ENCODE results near the gene ARHGEF19. TPM values are rescaled to one million over a fixed set of nuclear protein-coding genes. Genes with fewer than 3 reads are reported as not detected.

The ARHGEF19 gene
- 3.6 and 5.1 TPM in 2 replicates for total RNA-seq

DNA sequence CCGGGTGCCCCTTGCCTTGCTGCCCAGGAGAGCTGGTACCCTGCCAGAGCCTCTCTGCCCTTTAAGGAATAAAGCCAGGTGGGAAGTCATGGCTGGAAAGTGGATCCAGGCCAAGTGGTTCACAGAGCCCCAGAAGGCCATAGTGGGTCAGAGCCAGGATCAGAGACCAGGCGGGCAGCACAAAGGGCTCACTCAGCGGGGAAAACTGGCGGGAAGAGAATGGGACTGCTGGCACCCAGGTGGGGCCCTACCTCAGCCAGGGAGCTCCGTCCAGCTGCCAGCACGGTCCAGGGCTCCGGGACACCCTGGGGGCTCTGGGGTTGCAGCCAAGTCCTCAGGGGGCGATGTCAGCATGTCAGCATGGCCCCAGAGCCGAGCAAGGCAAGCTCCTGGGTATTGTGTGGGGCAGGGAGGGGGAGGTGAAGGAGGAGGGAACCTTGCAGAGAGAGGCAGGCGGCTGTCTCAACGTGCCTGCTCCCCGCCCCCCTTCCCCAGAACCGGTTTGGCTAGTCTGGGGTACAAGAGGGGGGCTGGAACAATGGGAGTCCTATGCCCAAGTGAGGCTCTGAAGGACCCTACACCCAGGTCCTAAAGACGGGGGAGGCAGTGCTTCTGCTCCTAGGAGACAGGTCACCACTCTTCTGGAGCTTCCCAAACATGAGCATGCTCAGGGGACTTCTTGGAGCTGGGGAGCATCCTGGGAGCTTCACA is at the start of gene ARHGEF19:
Gene ARHGEF19 (minus strand): TSS at position 402 of the 711 bp plus-strand sequence. CDS start 3,598 bp downstream, outside the sequence.

GRCh38 chr1:16236511-16237342 is 24.3 kb upstream of the ARHGEF19 start, which contains the start of gene CPLANE2:
CPLANE2 (minus strand) TSS chr1:16237183; CDS start chr1:16236742, 441 bp downstream.

DNA sequence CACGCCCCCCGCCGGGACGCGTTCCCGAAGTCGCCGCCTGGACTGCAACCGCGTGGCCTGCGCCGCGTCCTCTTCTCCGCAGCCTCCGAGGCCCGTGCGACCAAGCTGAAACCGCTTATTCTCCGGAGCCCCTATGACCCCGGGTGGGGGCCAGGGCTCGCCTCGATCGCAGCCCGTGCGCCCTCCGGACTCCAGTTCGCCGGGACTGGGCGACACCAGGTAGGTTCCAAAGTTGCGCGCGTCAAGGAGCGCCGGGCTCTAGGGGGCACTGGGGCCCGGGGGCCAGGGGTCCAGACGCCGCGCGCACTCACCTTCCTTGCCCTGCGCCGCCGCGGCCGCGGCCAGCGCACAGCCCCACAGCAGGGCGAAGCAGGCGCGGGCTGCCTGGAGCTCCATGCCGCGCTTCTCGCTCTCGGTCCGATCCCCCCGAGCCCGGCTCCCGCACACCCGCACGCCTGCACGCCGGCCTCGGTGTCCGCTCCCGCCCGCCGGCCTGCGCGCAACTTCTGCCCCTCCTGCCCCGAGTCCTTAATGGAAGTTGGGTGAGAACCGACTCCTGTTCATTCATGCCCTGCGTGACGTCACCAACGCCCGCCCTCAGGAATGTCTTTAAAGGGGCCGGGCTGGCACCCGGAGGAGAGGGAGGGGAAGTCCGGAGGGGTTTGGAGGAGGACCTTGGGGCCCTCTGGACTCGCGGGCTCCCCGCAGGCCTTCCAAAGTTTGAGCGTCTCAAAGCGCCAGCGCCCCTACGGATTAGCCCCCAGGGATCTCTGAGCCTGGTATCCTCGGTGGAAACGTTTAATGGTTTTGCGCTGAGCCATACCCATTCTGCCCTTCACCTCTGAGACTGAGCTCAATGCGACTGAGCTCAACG is 56.7 kb downstream of the ARHGEF19 start, which contains the start of gene EPHA2:
Gene EPHA2 (minus strand): TSS at position 533 of the 874 bp plus-strand sequence. CDS start 137 bp downstream, at position 396.

Other genes starting within 250 kb of the ARHGEF19 start
- 54.6 and 64.3 TPM in 2 replicates for gene ZBTB17, start 236.6 kb downstream of the ARHGEF19 start, total RNA-seq
- gene SRARP, start 208.4 kb downstream of the ARHGEF19 start, total RNA-seq = not detected in 2 replicates
- gene HSPB7, start 194.6 kb downstream of the ARHGEF19 start, total RNA-seq = 0.38 TPM in 1 of 2 replicates, not detected in the other
- gene CLCNKA, start 190.6 kb downstream of the ARHGEF19 start, total RNA-seq = not detected in 2 replicates
- not detected in 2 replicates for gene CLCNKB, start 168.9 kb downstream of the ARHGEF19 start, total RNA-seq
- gene FAM131C, start 139.0 kb downstream of the ARHGEF19 start, total RNA-seq = 0.09 TPM in 2 replicates
- gene EPHA2, start 56.6 kb downstream of the ARHGEF19 start, total RNA-seq = 110 and 142 TPM in 2 replicates
- 8.9 and 11.8 TPM in 2 replicates for gene CPLANE2, start 24.5 kb upstream of the ARHGEF19 start, total RNA-seq
- gene FBXO42, start 139.8 kb upstream of the ARHGEF19 start, total RNA-seq = 6.8 and 10.7 TPM in 2 replicates
- gene SZRD1, start 154.6 kb upstream of the ARHGEF19 start, total RNA-seq = 25.1 and 25.4 TPM in 2 replicates
- gene SPATA21, start 224.8 kb upstream of the ARHGEF19 start, total RNA-seq = not detected in 2 replicates
- 148 and 161 TPM in 2 replicates for gene NECAP2, start 228.1 kb upstream of the ARHGEF19 start, total RNA-seq

Data from endothelial cell of coronary artery (primary cell).